Suprapubic skin (tissue), 4 donors: ENCODE data around the gene FCER2. TPM values are rescaled to one million over a fixed set of nuclear protein-coding genes. Genes with fewer than 3 reads are reported as not detected.

Experiments used
- DNase-seq, 2 donors: peaks; one replicate each; pipeline ENCODE4 v3.0.0-alpha.2; 2019; ENCODE audit warnings: low spot score in 2 of 2
- H3K27ac ChIP-seq: fragments of 200-600 bp; sonication (generic); one replicate; pipeline ENCODE4 v1.5.1; 2019
- H3K27me3 ChIP-seq: fragments of 200-600 bp; sonication (generic); one replicate; pipeline ENCODE4 v1.5.1; 2019
- H3K36me3 ChIP-seq: fragments of 200-600 bp; sonication (generic); one replicate; pipeline ENCODE4 v1.5.1; 2019
- H3K4me1 ChIP-seq: fragments of 200-600 bp; sonication (generic); one replicate; pipeline ENCODE4 v1.5.1; 2019
- H3K4me3 ChIP-seq: fragments of 200-600 bp; sonication (generic); one replicate; pipeline ENCODE4 v1.5.1; 2019; ENCODE audit warnings: mild to moderate bottlenecking
- H3K9me3 ChIP-seq: fragments of 200-600 bp; sonication (generic); one replicate; pipeline ENCODE4 v1.5.1; 2019
- EP300 ChIP-seq: sonication (generic); formaldehyde crosslinking; IDR thresholded peaks from one replicate; pipeline ENCODE4 v1.6.1; 2017; ENCODE audit warnings: antibody characterized with exemption
- POLR2A ChIP-seq, 2 donors: fragments of 450-650 bp; IDR thresholded peaks; one replicate each; pipeline ENCODE4 v1.6.1; 2017; ENCODE audit warnings: antibody characterized with exemption in 2 of 2, mild to moderate bottlenecking in 2 of 2, moderate library complexity in 2 of 2
- POLR2AphosphoS5 ChIP-seq, 3 donors: sonication (generic); formaldehyde crosslinking; IDR thresholded peaks; one replicate each; pipeline ENCODE4 v1.6.1; 2017; ENCODE audit warnings: antibody characterized with exemption in 3 of 3
- WGBS: methylation state at CpG from one replicate; pipeline ENCODE4 v1.1.5; 2018; 5-methylcytosine and 5-hydroxymethylcytosine counted together
- total RNA-seq, 4 donors: library from RNA; depleted of rRNA; stranded (reverse); fragments of >200 nt; gene quantifications; one replicate each; pipeline ENCODE4 v1.1.0, GENCODE V29; 2016
- TF ChIP-seq, protein P1 (sequence below), 2 donors: fragments of 200-600 bp in 1 of 2; fragments of 450-650 bp in 1 of 2; sonication (generic) in 1 of 2; IDR thresholded peaks; one replicate each; pipeline ENCODE4 v1.5.1; 2016 to 2019; ENCODE audit warnings: antibody characterized with exemption in 2 of 2, mild to moderate bottlenecking in 1 of 2, moderate library complexity in 1 of 2

Gene FCER2
- total RNA-seq, 4 donors from 2014 or later: not detected

DNA sequence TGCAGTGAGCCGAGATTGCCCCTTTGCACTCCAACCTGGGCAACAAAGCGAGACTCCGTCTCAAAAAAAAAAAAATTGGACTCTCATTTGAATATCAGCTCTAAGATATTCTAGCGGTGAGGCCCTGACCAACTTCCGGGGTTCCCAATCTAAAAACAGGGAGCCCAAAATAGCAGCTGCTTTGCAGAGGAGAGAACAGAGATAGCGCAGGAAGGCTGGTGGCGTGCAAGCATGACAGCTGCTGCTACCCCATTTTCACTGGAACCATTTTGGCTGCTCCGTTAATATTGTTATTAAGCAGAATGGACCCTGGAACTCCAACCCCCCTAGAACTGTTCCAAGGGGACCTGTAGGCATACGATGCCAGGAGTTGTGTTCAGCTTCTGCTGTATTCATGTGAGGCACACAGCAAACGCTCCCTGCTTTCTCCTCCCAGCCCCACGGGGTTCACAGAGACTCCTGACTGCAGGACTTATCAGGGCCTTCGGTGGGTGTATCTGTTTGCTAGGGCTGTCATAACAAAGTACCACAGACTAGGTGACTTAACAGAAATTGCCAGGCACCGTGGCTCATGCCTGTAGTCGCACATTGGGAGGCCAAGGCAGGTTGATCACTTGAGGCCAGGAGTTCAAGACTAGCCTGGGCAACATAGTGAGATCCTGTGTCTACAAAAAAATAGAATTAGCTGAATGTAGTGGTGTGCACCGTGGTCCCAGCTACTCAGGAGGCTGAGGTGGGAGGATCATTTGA lies 53.5 kb downstream of the FCER2 start:
- Histone ChIP-seq H3K27ac (no peak overlapping the region), H3K36me3 (peaks cover 17% of the 10 kb centered on the region), H3K27me3 (peaks cover 10% of the 10 kb centered on the region), H3K4me3 (no peak overlapping the region), H3K9me3 (no peaks in the 10 kb centered on the region), H3K4me1 (peaks cover 12% of the 10 kb centered on the region)
- 83% methylated on average over 15 of the region's 15 CpGs for WGBS
- no peak for TF ChIP-seq EP300
- TF ChIP-seq, protein P1, sequence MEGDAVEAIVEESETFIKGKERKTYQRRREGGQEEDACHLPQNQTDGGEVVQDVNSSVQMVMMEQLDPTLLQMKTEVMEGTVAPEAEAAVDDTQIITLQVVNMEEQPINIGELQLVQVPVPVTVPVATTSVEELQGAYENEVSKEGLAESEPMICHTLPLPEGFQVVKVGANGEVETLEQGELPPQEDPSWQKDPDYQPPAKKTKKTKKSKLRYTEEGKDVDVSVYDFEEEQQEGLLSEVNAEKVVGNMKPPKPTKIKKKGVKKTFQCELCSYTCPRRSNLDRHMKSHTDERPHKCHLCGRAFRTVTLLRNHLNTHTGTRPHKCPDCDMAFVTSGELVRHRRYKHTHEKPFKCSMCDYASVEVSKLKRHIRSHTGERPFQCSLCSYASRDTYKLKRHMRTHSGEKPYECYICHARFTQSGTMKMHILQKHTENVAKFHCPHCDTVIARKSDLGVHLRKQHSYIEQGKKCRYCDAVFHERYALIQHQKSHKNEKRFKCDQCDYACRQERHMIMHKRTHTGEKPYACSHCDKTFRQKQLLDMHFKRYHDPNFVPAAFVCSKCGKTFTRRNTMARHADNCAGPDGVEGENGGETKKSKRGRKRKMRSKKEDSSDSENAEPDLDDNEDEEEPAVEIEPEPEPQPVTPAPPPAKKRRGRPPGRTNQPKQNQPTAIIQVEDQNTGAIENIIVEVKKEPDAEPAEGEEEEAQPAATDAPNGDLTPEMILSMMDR (IDR thresholded peaks at IDR 0.05): no peak
- TF ChIP-seq POLR2AphosphoS5 (IDR thresholded peaks at IDR 0.05): no peak
- no peak for TF ChIP-seq POLR2A (IDR thresholded peaks at IDR 0.05)
- DNase-seq: no peak

DNA sequence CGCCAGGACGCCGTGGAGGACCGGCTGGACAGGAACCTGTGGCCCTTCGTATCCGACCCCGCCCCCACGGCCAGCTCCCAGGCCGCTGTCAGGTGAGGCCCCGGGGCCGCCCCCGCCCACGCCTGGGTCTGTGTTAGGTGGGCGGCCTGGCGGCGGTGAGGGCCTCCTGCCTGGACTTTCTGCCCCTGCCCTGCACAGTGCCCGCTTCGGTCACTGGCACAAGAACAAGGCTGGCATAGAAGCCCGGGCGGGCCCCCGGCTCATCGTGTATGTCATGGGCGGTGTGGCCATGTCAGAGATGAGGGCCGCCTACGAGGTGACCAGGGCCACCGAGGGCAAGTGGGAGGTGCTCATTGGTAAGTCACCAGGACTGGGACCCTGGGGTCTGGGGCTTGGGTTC lies 54.8 kb downstream of the FCER2 start:
- H3K27me3 ChIP-seq: peaks cover 10% of the 10 kb centered on the region
- no peak overlapping the region for H3K4me3 ChIP-seq
- WGBS: 71% methylated on average over 11 of the region's 26 CpGs
- H3K36me3 ChIP-seq: peaks cover 21% of the 10 kb centered on the region
- peaks cover 6% of the 10 kb centered on the region for H3K4me1 ChIP-seq
- TF ChIP-seq POLR2AphosphoS5 (IDR thresholded peaks at IDR 0.05) (no peak), EP300 (no peak), POLR2A (IDR thresholded peaks at IDR 0.05) (no peak)
- TF ChIP-seq, protein P1 (IDR thresholded peaks at IDR 0.05): no peak
- H3K27ac ChIP-seq: no peak overlapping the region
- no peak for DNase-seq
- H3K9me3 ChIP-seq: no peaks in the 10 kb centered on the region

DNA sequence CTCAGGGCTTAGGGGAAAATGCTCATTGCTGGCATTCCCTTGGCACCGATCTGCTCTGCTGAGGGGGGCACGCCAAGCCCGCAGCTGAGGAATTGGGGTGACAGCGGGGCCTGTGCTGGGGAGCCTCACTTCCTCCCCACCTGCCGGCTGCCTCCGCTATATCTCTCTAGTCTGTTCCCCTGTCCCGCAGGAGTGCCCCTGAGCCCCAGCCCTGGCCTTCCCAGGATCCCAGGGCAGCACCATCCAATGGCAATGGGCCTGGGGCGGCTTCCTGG lies 55.6 kb downstream of the FCER2 start:
- DNase-seq: no peak
- H3K9me3 ChIP-seq: no peaks in the 10 kb centered on the region
- WGBS: 100% methylated on average over 1 of the region's 8 CpGs
- H3K27me3 ChIP-seq: peaks cover 10% of the 10 kb centered on the region
- no peak for TF ChIP-seq POLR2A (IDR thresholded peaks at IDR 0.05)
- TF ChIP-seq EP300: no peak
- TF ChIP-seq, protein P1 (IDR thresholded peaks at IDR 0.05): no peak
- no peak overlapping the region for H3K4me3 ChIP-seq
- no peak overlapping the region for H3K27ac ChIP-seq
- peaks cover 22% of the 10 kb centered on the region for H3K36me3 ChIP-seq
- H3K4me1 ChIP-seq: no peaks in the 10 kb centered on the region

DNA sequence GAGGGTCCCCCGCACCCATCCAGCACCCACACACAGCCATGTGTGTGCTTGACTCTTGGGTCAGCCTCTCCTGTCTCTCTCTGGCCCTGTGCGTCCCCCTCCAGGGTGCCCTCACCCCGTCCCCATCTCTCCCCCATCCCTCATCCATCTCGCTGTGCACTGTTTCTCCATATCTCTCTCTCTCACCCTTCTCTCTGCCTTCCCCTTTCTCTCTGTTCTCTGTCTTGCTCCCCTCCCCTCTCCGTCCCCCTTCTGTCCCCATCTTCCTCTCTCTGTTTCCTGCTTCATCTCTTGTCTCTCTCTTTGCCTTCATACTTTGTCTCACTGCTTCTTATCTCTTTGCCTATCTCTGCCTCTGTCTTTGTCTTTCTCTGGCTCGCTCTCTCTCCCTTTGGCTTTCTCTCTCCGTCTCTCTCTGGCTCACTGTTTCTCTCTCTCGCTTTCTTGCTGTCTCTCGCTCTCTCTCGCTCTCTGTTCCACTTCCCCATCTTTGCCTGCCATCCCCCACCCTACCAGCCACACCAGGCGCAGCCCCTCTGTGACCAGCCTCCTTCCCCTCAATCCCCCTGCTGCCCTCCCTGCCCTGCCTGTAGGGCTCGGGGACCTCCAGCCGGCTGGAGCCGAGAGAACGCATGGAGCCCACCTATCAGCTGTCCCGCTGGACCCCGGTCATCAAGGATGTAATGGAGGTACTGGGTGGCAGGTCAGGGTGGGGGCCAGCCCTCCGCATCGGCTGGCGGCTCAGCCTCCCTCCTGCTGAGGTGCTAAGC lies 56.1 kb downstream of the FCER2 start:
- Histone ChIP-seq H3K9me3 (no peaks in the 10 kb centered on the region), H3K4me3 (no peak overlapping the region), H3K36me3 (peaks cover 22% of the 10 kb centered on the region), H3K27ac (no peak overlapping the region), H3K4me1 (no peaks in the 10 kb centered on the region), H3K27me3 (peaks cover 9% of the 10 kb centered on the region)
- no peak for DNase-seq
- WGBS: 72% methylated on average over 17 of the region's 20 CpGs
- TF ChIP-seq POLR2A (IDR thresholded peaks at IDR 0.05) (no peak), EP300 (no peak), POLR2AphosphoS5 (IDR thresholded peaks at IDR 0.05) (no peak)
- TF ChIP-seq, protein P1 (IDR thresholded peaks at IDR 0.05): no peak

DNA sequence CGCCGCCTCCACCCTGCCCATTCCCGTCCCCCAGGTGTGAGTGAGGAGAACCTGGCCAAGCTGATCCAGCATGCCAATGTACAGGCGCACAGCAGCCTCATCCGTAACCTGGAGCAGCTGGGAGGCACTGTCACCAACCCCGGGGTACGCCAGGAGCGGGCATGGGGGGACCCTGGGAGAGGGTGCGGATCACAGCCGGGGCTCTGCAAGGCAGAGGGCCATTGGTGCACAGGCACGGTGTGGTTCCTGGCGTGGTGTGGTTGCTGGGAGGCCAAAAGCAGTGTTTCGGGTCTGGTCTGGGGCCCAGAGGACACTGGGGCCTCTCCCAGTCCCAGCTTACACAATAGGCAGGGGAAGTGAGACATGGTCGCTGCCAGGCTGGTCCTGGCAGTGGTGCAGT lies 56.8 kb downstream of the FCER2 start:
- peaks cover 3% of the 10 kb centered on the region for H3K27me3 ChIP-seq
- WGBS: 88% methylated on average over 8 of the region's 14 CpGs
- no peak overlapping the region for H3K4me3 ChIP-seq
- no peaks in the 10 kb centered on the region for H3K9me3 ChIP-seq
- H3K4me1 ChIP-seq: no peaks in the 10 kb centered on the region
- no peak for DNase-seq
- no peak overlapping the region for H3K27ac ChIP-seq
- TF ChIP-seq POLR2A (IDR thresholded peaks at IDR 0.05) (no peak), POLR2AphosphoS5 (IDR thresholded peaks at IDR 0.05) (no peak), EP300 (no peak)
- TF ChIP-seq, protein P1 (IDR thresholded peaks at IDR 0.05): no peak
- peaks cover 22% of the 10 kb centered on the region for H3K36me3 ChIP-seq
